Fibroblast of the aortic adventitia (primary cell): ENCODE results near the gene RAPGEF6. TPM values are rescaled to one million over a fixed set of nuclear protein-coding genes. Genes with fewer than 3 reads are reported as not detected.

Source experiments
- DNase-seq: peaks from one replicate; pipeline ENCODE4 v3.0.0-alpha.2; 2010; ENCODE audit warnings: low read depth
- H3K4me3 ChIP-seq: 2 replicates; pipeline ENCODE4 v1.5.1; 2011; ENCODE audit warnings: low read depth, mild to moderate bottlenecking, control low read depth, low read length, moderate library complexity
- CTCF ChIP-seq: IDR thresholded peaks from 2 replicates; pipeline ENCODE4 v1.5.1; 2011; ENCODE audit warnings: mild to moderate bottlenecking, low read length, control low read depth, inconsistent platforms; ENCODE audit not compliant: insufficient read depth
- total RNA-seq: library from RNA; depleted of rRNA; stranded (reverse); fragments of >200 nt; gene quantifications from 2 replicates; pipeline ENCODE4 v1.2.3, GENCODE V29; 2012; ENCODE audit warnings: low replicate concordance

The RAPGEF6 gene
- total RNA-seq, 1 donor = 17.5 TPM

- TF ChIP-seq CTCF = no peak
- no peak overlapping the region for H3K4me3 ChIP-seq
- DNase-seq = no peak
These were observed 24.3 kb upstream of the RAPGEF6 start for GRCh38 chr5:131659290-131659689.

- H3K4me3 ChIP-seq = no peak overlapping the region
- TF ChIP-seq CTCF = no peak
- no peak for DNase-seq
These were observed 19.7 kb upstream of the RAPGEF6 start for GRCh38 chr5:131654776-131655175.

- no peak overlapping the region for H3K4me3 ChIP-seq
- no peak for TF ChIP-seq CTCF
- DNase-seq = no peak
These were observed 19.3 kb upstream of the RAPGEF6 start for GRCh38 chr5:131654309-131654708.

GRCh38 chr5:131649161-131649560 lies 14.1 kb upstream of the RAPGEF6 start:
- DNase-seq = no peak
- H3K4me3 ChIP-seq = no peak overlapping the region
- TF ChIP-seq CTCF = no peak

GRCh38 chr5:131647048-131647769 lies 12.2 kb upstream of the RAPGEF6 start:
- no peak for TF ChIP-seq CTCF
- DNase-seq = no peak
- no peak overlapping the region for H3K4me3 ChIP-seq

- H3K4me3 ChIP-seq = no peak overlapping the region
- DNase-seq = no peak
- no peak for TF ChIP-seq CTCF
These were observed 9.8 kb upstream of the RAPGEF6 start for GRCh38 chr5:131644822-131645221.

GRCh38 chr5:131644370-131644769 lies 9.3 kb upstream of the RAPGEF6 start:
- no peak for TF ChIP-seq CTCF
- no peak overlapping the region for H3K4me3 ChIP-seq
- DNase-seq = no peak
